Ovary (tissue), 9 donors: ENCODE measurements around the gene H2BK1. TPM values are rescaled to one million over a fixed set of nuclear protein-coding genes. Genes with fewer than 3 reads are reported as not detected.

Source experiments
- DNase-seq, 5 donors: peaks; one replicate each; pipeline ENCODE4 v3.0.0-alpha.2; 2019 to 2020
- H3K27ac ChIP-seq, 2 donors: fragments of 200-600 bp; one replicate each; pipeline versions ENCODE4 v1.5.1 to v1.8.0; 2019 to 2022
- H3K27me3 ChIP-seq: fragments of 200-600 bp; one replicate; pipeline ENCODE4 v1.8.0; 2022
- H3K36me3 ChIP-seq: fragments of 200-600 bp; sonication (generic); one replicate; pipeline ENCODE4 v1.5.1; 2019
- H3K4me1 ChIP-seq: one replicate; pipeline ENCODE4 v1.8.1; 2013; ENCODE audit warnings: mild to moderate bottlenecking, moderate library complexity; ENCODE audit not compliant: insufficient read depth
- H3K4me3 ChIP-seq: fragments of 200-600 bp; sonication (generic); one replicate; pipeline ENCODE4 v1.5.1; 2017
- H3K9me3 ChIP-seq, 2 donors: fragments of 200-600 bp in 1 of 2; sonication (generic) in 1 of 2; one replicate each; pipeline versions ENCODE4 v1.5.1 to v1.8.1; 2013 to 2019; ENCODE audit warnings: mild to moderate bottlenecking in 1 of 2, moderate library complexity in 1 of 2
- EP300 ChIP-seq: sonication (generic); formaldehyde crosslinking; IDR thresholded peaks from one replicate; pipeline ENCODE4 v1.6.1; 2017; ENCODE audit warnings: antibody characterized with exemption
- POLR2A ChIP-seq: fragments of 450-650 bp; IDR thresholded peaks from one replicate; pipeline ENCODE4 v1.6.1; 2017; ENCODE audit warnings: antibody characterized with exemption, mild to moderate bottlenecking, moderate library complexity
- WGBS, 3 donors: extraction: QIAGEN DNeasy Blood & Tissue Kit in 1 of 3; methylation state at CpG; one replicate each; pipeline versions ENCODE4 v1.1.5 to v1.1.7; 2013 to 2017; 5-methylcytosine and 5-hydroxymethylcytosine counted together
- intact Hi-C, 4 donors: fragments of 100-400 bp; cut with DNase I; formaldehyde crosslinking; loops; one replicate each; pipeline versions ENCODE4 v1.11.0 to v1.15.1; 2022 to 2023
- polyA plus RNA-seq, 2 donors: library from polyadenylated mRNA; stranded (reverse); fragments of 200-250 nt in 1 of 2; fragments of 350-450 nt in 1 of 2; fragmentation: Illumina TruSeq in 1 of 2; extraction: RNeasy Lipid Tissue Mini Kit (QIAGEN cat#74804) in 1 of 2; gene quantifications; one replicate each; pipeline ENCODE4 v1.2.3, GENCODE V29; 2013 to 2014
- total RNA-seq, 7 donors: library from RNA; depleted of rRNA in 2 of 7; stranded (reverse); fragments of >200 nt in 2 of 7; fragmentation: NEBNext Ultra II Directional in 3 of 7; extraction: Animal tissue kit (Norgen Biotek cat#: 25700) in 3 of 7; gene quantifications; one replicate each; pipeline versions ENCODE4 v1.1.0 to v1.2.4, GENCODE V29; 2016 to 2023
- TF ChIP-seq, protein P1 (sequence below), 3 donors: fragments of 450-650 bp in 2 of 3; fragments of 200-600 bp in 1 of 3; IDR thresholded peaks; one replicate each; pipeline versions ENCODE4 v1.5.1 to v1.8.0; 2016 to 2022; ENCODE audit warnings: antibody characterized with exemption in 3 of 3, mild to moderate bottlenecking in 1 of 3
- donor health status: DM: no; HTN: no; CAD: no; lungs with moderate emphysema.
- donor health status: DM: no; HTN: no; CAD: no.
- donor health status: Bipolar disorder and iron deficiency.
- donor health status: DM: yes; HTN: yes; CAD: no.
- donor health status: DM: no; HTN: no; CAD: no.
- donor health status: DM: yes; HTN: yes; CAD: no.

H2BK1 gene
- total and polyA plus RNA-seq, 9 donors = 0.36 to 1.3 (median 1.0) TPM; not detected in 5

DNA sequence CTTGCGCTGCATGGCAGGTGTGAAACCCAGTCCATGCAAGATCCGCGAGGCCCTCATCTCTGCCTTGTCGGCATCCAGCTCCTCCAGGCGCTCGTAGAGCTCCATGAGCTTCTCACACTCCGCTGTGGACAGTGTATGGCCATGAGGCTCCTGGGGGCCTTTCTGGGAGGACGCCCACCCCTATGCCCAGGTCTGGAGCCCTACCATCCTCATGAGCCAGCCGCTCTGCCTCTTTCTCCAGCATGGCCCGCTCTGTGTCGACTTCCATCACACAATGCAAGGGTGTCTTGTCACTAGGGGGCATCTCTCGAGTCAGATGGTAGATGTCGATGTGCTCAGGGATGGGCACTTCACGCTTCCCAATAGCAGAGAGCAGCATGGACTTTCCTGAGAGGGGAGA is 13.4 kb upstream of the H2BK1 start:
- no peak overlapping the region for H3K27ac ChIP-seq
- H3K4me3 ChIP-seq = no peak overlapping the region
- no peak for DNase-seq
- WGBS, 3 donors = 89 to 92% (median 90%) methylated on average over 14 of the region's 14 CpGs
- H3K27me3 ChIP-seq = no peaks in the 10 kb centered on the region
- no peaks in the 10 kb centered on the region for H3K9me3 ChIP-seq
- intact Hi-C loops = no loop called here
- TF ChIP-seq, protein P1, sequence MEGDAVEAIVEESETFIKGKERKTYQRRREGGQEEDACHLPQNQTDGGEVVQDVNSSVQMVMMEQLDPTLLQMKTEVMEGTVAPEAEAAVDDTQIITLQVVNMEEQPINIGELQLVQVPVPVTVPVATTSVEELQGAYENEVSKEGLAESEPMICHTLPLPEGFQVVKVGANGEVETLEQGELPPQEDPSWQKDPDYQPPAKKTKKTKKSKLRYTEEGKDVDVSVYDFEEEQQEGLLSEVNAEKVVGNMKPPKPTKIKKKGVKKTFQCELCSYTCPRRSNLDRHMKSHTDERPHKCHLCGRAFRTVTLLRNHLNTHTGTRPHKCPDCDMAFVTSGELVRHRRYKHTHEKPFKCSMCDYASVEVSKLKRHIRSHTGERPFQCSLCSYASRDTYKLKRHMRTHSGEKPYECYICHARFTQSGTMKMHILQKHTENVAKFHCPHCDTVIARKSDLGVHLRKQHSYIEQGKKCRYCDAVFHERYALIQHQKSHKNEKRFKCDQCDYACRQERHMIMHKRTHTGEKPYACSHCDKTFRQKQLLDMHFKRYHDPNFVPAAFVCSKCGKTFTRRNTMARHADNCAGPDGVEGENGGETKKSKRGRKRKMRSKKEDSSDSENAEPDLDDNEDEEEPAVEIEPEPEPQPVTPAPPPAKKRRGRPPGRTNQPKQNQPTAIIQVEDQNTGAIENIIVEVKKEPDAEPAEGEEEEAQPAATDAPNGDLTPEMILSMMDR (IDR thresholded peaks at IDR 0.05) = no peak
- TF ChIP-seq EP300 (no peak), POLR2A (no peak)
- H3K4me1 ChIP-seq = peaks cover 5% of the 10 kb centered on the region
- no peaks in the 10 kb centered on the region for H3K36me3 ChIP-seq

DNA sequence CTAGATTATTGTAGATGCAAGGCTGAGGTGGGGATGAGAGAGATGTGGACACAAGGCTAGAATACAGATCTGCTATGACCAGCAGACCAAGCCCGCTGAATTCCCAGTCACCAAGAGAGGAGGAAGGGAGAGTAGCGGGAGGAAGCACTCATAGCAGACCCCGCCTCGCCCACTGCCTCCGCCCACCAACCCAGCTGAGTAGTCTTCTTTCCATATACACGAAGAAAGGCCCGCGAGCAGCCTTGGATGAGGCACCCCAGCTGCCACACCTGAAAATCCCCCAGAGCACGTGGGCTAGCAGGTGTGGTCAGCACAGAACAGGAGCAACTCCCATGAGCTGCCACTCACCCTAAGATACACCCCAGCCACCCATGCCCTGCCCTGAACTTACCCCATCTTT is 7.9 kb upstream of the H2BK1 start:
- Histone ChIP-seq H3K9me3 (no peaks in the 10 kb centered on the region), H3K4me3 (no peak overlapping the region), H3K36me3 (no peaks in the 10 kb centered on the region), H3K27me3 (no peaks in the 10 kb centered on the region), H3K4me1 (no peaks in the 10 kb centered on the region), H3K27ac (no peak overlapping the region)
- no peak for TF ChIP-seq POLR2A
- TF ChIP-seq EP300 = no peak
- TF ChIP-seq, protein P1 (IDR thresholded peaks at IDR 0.05) = no peak
- no peak for DNase-seq
- intact Hi-C loops = no loop called here
- 88 to 93% (median 90%) methylated on average over 9 of the region's 9 CpGs for WGBS, 3 donors

DNA sequence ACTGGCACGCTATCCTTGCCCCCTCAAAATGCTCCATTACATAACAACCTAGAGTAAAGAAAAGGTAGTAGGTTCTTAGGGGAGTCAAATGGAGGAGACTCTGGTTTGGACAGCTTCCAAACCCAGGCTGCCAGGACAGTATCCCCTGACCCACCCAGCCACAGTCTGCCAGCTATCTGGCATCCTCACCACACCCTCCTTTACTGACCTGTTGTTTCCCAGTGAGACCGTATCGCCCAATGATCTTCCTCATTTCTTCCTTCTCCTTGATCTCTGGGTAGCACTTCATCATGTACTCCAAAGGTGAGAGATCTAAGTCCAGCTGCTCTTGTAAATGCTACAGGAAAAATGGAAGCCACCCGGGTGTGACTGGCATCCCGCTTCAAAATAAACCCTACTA is 5.1 kb upstream of the H2BK1 start:
- no peak overlapping the region for H3K27ac ChIP-seq
- no peaks in the 10 kb centered on the region for H3K36me3 ChIP-seq
- intact Hi-C loops = no loop called here
- H3K4me1 ChIP-seq = no peaks in the 10 kb centered on the region
- TF ChIP-seq, protein P1 (IDR thresholded peaks at IDR 0.05) = no peak
- TF ChIP-seq POLR2A (no peak), EP300 (no peak)
- H3K27me3 ChIP-seq = no peaks in the 10 kb centered on the region
- H3K4me3 ChIP-seq = no peak overlapping the region
- H3K9me3 ChIP-seq = no peaks in the 10 kb centered on the region
- no peak for DNase-seq
- 91 to 96% (median 92%) methylated on average over 5 of the region's 5 CpGs for WGBS, 3 donors

DNA sequence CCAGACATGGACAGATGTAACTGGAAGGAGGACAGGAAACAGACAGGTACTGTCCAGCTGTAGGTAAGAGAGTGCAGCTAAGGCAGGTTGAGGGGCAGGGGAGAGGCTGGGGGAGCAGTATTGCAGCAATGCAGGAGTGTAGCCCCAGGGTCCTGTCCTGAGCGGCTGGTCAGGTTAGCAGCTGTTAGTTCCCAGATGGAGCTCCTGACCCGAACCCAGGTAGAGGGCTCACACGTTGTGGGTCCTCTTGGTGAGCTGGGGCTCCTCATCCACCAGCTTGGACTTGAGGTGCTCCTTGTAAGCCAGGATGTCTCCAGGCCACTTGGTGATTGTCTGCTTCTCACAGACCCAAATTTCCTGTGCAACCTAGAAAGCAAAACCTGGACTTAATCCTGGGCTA is 3.5 kb upstream of the H2BK1 start:
- intact Hi-C loops = no loop called here
- H3K36me3 ChIP-seq = no peaks in the 10 kb centered on the region
- no peaks in the 10 kb centered on the region for H3K27me3 ChIP-seq
- no peaks in the 10 kb centered on the region for H3K9me3 ChIP-seq
- TF ChIP-seq, protein P1 (IDR thresholded peaks at IDR 0.05) = no peak
- no peak for TF ChIP-seq EP300
- WGBS, 3 donors = 58 to 72% (median 66%) methylated on average over 3 of the region's 3 CpGs
- DNase-seq = no peak
- no peak overlapping the region for H3K4me3 ChIP-seq
- H3K27ac ChIP-seq = no peak overlapping the region
- H3K4me1 ChIP-seq = no peaks in the 10 kb centered on the region

DNA sequence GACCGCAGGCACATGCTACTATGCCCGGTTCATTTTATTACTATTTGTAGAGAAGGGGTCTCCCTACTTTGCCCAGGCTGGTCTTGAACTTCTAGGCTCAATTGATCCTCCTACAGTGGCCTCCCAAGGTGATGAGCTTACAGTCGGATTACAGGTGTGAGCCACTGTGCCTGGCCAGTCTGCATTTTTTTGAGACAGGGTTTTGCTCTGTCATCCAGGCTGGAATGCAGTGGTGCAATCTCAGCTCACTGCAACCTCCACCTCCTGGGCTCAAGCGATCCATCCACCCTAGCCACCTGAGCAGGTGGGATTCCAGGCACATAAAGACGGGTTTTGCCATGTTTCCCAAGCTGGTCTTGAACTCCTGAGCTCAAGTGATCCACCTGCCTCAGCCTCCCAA is 2.3 kb upstream of the H2BK1 start:
- Histone ChIP-seq H3K9me3 (no peaks in the 10 kb centered on the region), H3K4me1 (no peaks in the 10 kb centered on the region), H3K4me3 (no peak overlapping the region), H3K27ac (no peak overlapping the region), H3K27me3 (no peaks in the 10 kb centered on the region), H3K36me3 (no peaks in the 10 kb centered on the region)
- WGBS, 3 donors = 77 to 90% (median 80%) methylated on average over 5 of the region's 5 CpGs
- DNase-seq = no peak
- no peak for TF ChIP-seq EP300
- TF ChIP-seq POLR2A = no peak
- TF ChIP-seq, protein P1 (IDR thresholded peaks at IDR 0.05) = no peak
- intact Hi-C loops = no loop called here
